ENCODE data around the gene APBA2. TPM values are rescaled to one million over a fixed set of nuclear protein-coding genes. Genes with fewer than 3 reads are reported as not detected.

APBA2 gene
- total and polyA plus RNA-seq, 2 of the 4 experiments (the other 2 are of a cell fraction), result 21.7 to 33.0 TPM

DNA sequence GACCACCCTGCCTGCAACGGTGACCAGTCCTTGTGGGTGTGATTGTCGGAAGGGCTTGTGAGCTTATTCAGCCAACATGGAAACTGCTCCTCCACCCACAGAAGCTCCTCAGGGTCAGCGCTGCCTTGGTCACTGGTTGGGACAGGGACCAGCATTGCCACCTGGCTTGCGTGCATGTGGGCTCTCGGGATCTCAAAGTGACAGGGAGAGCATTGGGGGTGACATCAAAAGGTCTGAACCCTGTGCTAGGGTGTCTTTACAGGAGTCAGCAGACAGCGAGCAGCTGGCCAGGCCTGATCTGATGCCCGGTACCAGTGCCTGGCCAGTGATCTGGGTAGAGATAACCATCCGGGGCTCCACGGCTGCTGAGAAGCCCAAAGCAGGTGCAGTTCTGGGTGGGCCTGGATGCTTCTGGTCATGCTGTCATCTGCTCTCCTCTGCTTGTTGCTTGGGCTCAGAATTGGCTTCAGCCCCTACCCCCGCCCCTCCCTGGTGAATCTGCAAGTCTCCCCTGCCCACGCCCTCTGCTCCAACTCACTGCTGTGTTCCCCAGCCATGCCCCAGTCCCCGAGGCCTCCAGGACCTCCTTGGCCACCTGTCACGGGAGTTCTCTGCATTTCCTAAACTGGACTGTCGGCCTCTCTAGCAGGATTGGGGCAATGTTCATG lies 249.0 kb downstream of the APBA2 start:
- Histone ChIP-seq H2BK120ac (ENCODE audit: low read depth, low read length) (no peak overlapping the region), H3K4me1 (ENCODE audit: control insufficient read depth, insufficient read depth, low read length) (no peaks in the 10 kb centered on the region), H3K9ac (ENCODE audit: low read depth, low read length) (no peak overlapping the region), H2BK15ac (ENCODE audit: low read depth, low read length) (no peak overlapping the region), H4K5ac (ENCODE audit: low read depth, low read length) (no peak overlapping the region), H2AK9ac (replicated peaks; ENCODE audit: low read depth, low read length, poor library complexity) (no peak overlapping the region), H3K14ac (replicated peaks; ENCODE audit: low read depth, low read length) (no peak overlapping the region), H3K27me3 (ENCODE audit: control insufficient read depth, insufficient read depth, low read length) (peaks cover 23% of the 10 kb centered on the region), H3K27ac (ENCODE audit: insufficient read depth, low read length) (no peak overlapping the region), H2AFZ (replicated peaks; ENCODE audit: low read length, poor library complexity) (peak overlapping the region; percentile 19), H3K23ac (ENCODE audit: low read depth, low read length) (no peak overlapping the region), H3K4me3 (ENCODE audit: insufficient read depth, low read depth, low read length) (no peak overlapping the region), H3K4me2 (ENCODE audit: low read depth, low read length) (no peak overlapping the region), H4K8ac (ENCODE audit: low read depth in 2 of 2, low read length in 2 of 2) (no peak overlapping the region), H2BK5ac (ENCODE audit: low read depth, low read length, poor library complexity, severe bottlenecking) (no peak overlapping the region), H3K79me1 (ENCODE audit: low read depth in 1 of 2, low read length in 2 of 2) (no peaks in the 10 kb centered on the region), H3K4ac (ENCODE audit: low read depth, low read length) (no peak overlapping the region), H3K56ac (ENCODE audit: extremely low read depth, insufficient read depth, low read length) (no peak overlapping the region), H3K9me1 (ENCODE audit: insufficient read depth, low read length) (no peaks in the 10 kb centered on the region; the same call in 1 of the 2 replicates), H2BK20ac (ENCODE audit: low read depth, low read length) (no peak overlapping the region), H4K20me1 (ENCODE audit: insufficient read depth, low read length) (no peaks in the 10 kb centered on the region), H3K9me3 (ENCODE audit: control insufficient read depth, insufficient read depth, low read length) (no peaks in the 10 kb centered on the region), H4K91ac (ENCODE audit: insufficient read depth, low read depth, low read length) (no peak overlapping the region), H3K36me3 (ENCODE audit: control insufficient read depth, insufficient read depth, low read length) (no peaks in the 10 kb centered on the region), H3K18ac (ENCODE audit: low read depth, low read length) (no peak overlapping the region), H2AK5ac (ENCODE audit: low read depth, low read length) (no peak overlapping the region)
- WGBS, 2 experiments (ENCODE audit: extremely low coverage in 2 of 2, insufficient read length in 1 of 2), result 91% methylated on average over 6 of the region's 14 CpGs; no CpG with 5 or more reads in 1 of the 2 experiments
- no peak for ATAC-seq (ENCODE audit: low read depth)
- intact Hi-C loops (cut with micrococcal nuclease), result loop anchor here (10.0 kb wide), 1 partner anchor 530 kb away; no protein-coding TSS in a partner anchor
- BruUV-seq (replicated peaks), result no TSS peak
- dilution Hi-C loops (cut with HindIII; ENCODE audit: low sequenced_read_pairs, unreplicated experiment), result no loop called here
- ChIA-PET POLR2A (ENCODE audit: unreplicated experiment) (no interaction called here), CTCF (no interaction called here)
- in situ Hi-C loops (cut with MboI; ENCODE audit: low sequenced_read_pairs), result loop anchor here (10.0 to 25.0 kb wide), 2 partner anchors 60 to 928 kb away; no protein-coding TSS in a partner anchor
- no peak for DNase-seq
- TF ChIP-seq MAZ (IDR thresholded peaks at IDR 0.05; ENCODE audit: borderline replicate concordance, low read depth, low read length) (no peak), CHD1 (IDR thresholded peaks at IDR 0.05; ENCODE audit: low read depth, low read length) (no peak), CTCF (conservative IDR thresholded peaks at IDR 0.05; ENCODE audit: low read depth, low read length) (no peak)
